ENCODE measurements around the gene SYNGR2. TPM values are rescaled to one million over a fixed set of nuclear protein-coding genes. Genes with fewer than 3 reads are reported as not detected.

Gene SYNGR2
- total and polyA plus RNA-seq, 2 of the 8 experiments (the other 6 are each of a cell fraction or from before 2014, with no cell fraction given) = 50.0 to 139 TPM

DNA sequence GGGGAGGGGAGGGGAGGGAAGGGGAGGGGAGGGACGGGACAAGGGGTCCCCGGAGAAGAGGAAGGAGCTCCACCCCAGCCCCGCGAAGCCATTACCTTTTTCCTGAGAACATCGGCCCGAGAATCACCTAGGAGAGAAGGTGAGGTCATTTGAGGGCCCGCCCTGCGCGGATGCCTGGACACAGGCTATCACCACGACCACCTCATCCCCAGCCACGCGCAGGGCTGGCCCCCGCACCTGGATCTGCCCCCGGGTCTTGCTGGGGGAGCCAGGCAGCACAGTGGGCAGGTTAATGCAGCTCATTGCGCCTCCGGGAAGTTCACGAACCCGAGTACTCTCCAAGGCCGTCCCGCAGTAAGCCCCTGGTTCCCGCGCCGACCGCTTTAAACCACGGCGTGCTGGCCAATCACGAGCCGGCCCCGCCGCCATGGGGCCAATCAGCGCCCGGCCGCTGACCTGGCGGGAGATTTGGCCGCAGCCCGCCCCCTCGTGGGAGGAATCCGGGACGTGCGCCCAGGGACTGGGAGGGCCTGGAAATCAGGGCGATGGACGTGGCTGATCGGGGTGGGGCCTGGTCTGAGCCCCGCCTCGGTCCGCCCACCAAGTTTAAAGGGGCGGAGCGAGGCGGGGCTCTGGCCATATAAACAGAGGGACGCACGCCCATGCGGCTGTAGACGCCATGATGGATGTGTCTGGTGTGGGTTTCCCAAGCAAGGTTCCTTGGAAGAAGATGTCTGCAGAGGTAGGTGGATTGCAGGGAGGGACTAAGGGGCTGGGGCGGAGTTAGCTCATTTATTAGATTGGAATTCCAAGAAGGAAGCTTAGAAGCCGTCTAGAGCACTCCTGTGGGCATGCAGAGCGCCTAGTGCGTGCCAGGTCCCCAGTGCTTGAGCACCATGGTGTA, 18.6 kb downstream of the SYNGR2 start, which contains the start of the genes AFMID and TK1 (continued):
- TF ChIP-seq CTBP2 (IDR thresholded peaks at IDR 0.05; ENCODE audit: borderline replicate concordance, insufficient read depth, insufficient read length, low read length) = peak; percentile 26
- no peak for TF ChIP-seq CHD7 (IDR thresholded peaks at IDR 0.05; ENCODE audit: insufficient replicate concordance, low read length)
- peak; percentile 98 for TF ChIP-seq TAF1 (IDR thresholded peaks at IDR 0.05; ENCODE audit: low read depth, low read length)
- no peak for TF ChIP-seq RXRA (IDR thresholded peaks at IDR 0.05; ENCODE audit: insufficient read depth, low read depth, low read length)
- TF ChIP-seq PHF8 (conservative IDR thresholded peaks at IDR 0.05; ENCODE audit: low read depth, low read length) = peak; percentile 98
- TF ChIP-seq SP4 (IDR thresholded peaks at IDR 0.05; ENCODE audit: low read length) = peak; percentile 67; the same call in 1 of the 2 replicates
- TF ChIP-seq, protein P1, sequence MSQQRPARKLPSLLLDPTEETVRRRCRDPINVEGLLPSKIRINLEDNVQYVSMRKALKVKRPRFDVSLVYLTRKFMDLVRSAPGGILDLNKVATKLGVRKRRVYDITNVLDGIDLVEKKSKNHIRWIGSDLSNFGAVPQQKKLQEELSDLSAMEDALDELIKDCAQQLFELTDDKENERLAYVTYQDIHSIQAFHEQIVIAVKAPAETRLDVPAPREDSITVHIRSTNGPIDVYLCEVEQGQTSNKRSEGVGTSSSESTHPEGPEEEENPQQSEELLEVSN (IDR thresholded peaks at IDR 0.05) = peak; percentile 95
- TF ChIP-seq SRF (IDR thresholded peaks at IDR 0.05; ENCODE audit: low read depth, low read length) = no peak

Data from H1 (cell line).